ENCODE measurements around the gene FAM98B.
A peak's percentile ranks its signal among the peaks of the same experiment; 100 is the strongest.

The FAM98B gene

DNA sequence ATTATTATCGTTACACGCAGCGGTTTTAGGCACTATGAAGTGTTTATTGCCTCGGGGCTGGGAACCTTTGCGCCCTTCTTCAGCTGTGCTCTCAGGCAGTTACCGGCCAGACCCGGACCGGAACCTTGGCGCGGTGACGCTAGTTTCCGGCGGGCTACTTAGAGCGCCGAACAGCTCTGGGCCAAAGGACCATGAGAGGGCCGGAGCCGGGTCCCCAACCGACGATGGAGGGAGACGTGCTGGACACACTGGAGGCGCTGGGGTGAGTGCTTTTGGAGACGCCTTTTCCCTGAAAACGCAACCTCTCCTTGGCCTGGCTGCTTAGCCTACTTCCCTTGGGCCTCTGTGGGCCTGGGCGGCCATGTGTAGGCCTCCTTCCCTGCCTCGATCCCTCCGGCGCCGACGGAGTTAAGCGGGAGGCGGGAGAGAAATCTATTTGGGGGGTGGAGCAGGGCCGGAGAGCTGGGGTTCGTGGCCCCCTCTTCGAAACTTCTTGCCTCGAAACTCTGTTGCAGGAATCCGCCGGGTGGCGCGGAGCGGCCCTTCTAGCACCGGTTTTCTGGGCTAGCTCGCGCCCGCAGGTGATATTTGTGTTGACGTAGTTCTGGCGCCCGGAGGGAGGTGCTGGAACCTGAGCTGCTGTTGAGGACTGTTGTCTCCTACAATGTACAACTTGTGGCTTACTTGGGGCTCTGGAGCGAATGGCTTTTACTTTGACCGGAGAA lies at the start of gene FAM98B:
FAM98B (plus strand) TSS at position 157 of the 725 bp plus-strand sequence; CDS start at position 192, 35 bp downstream.
- Histone ChIP-seq H3K4me3 (ENCODE audit: low read depth, low read length) (peak within 1 kb of the TSS; percentile 93), H3K79me2 (peaks cover 9% of the 10 kb centered on the region), H3K9me3 (ENCODE audit: control insufficient read depth, low read length) (no peaks in the 10 kb centered on the region), H3K27ac (peak within 1 kb of the TSS; percentile 80), H3K27me3 (ENCODE audit: control insufficient read depth, insufficient read depth, low read length) (no peaks in the 10 kb centered on the region), H3K4me1 (no peaks in the 10 kb centered on the region), H3K4me2 (ENCODE audit: low read length) (peak within 1 kb of the TSS; percentile 78), H2AFZ (peak within 1 kb of the TSS; percentile 71), H3K36me3 (ENCODE audit: control insufficient read depth, insufficient read depth, low read length) (no peaks in the 10 kb centered on the region), H3K9ac (peak within 1 kb of the TSS; percentile 59)
- TF ChIP-seq, protein P1, sequence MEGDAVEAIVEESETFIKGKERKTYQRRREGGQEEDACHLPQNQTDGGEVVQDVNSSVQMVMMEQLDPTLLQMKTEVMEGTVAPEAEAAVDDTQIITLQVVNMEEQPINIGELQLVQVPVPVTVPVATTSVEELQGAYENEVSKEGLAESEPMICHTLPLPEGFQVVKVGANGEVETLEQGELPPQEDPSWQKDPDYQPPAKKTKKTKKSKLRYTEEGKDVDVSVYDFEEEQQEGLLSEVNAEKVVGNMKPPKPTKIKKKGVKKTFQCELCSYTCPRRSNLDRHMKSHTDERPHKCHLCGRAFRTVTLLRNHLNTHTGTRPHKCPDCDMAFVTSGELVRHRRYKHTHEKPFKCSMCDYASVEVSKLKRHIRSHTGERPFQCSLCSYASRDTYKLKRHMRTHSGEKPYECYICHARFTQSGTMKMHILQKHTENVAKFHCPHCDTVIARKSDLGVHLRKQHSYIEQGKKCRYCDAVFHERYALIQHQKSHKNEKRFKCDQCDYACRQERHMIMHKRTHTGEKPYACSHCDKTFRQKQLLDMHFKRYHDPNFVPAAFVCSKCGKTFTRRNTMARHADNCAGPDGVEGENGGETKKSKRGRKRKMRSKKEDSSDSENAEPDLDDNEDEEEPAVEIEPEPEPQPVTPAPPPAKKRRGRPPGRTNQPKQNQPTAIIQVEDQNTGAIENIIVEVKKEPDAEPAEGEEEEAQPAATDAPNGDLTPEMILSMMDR (IDR thresholded peaks at IDR 0.05): no peak

DNA sequence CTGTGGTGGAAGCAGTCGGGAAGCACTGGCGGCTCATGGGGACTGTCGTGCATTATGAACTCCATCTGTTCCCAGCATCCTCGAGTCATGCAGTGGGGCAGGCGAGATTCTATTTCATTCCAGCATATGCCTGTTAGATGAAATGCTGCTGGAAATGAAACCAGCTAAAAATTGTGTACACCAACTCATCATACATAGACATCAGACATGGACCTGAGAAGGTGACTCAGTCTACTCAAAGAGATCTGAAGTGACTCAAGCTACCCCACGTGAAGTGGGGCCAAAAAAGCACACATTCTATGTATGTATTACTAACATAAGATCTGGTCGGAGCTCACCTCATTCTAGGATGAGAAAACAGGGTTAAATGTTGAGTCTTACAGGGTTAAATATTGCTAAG lies 47.5 kb upstream of the FAM98B start:
- Histone ChIP-seq H3K36me3 (ENCODE audit: control insufficient read depth, insufficient read depth, low read length) (no peaks in the 10 kb centered on the region), H3K27me3 (ENCODE audit: control insufficient read depth, insufficient read depth, low read length) (no peaks in the 10 kb centered on the region), H3K4me2 (ENCODE audit: low read length) (no peak overlapping the region), H2AFZ (no peak overlapping the region), H3K27ac (no peak overlapping the region), H3K9me3 (ENCODE audit: control insufficient read depth, low read length) (no peaks in the 10 kb centered on the region), H3K4me3 (ENCODE audit: low read depth, low read length) (no peak overlapping the region), H3K9ac (no peak overlapping the region), H3K4me1 (no peaks in the 10 kb centered on the region), H3K79me2 (no peaks in the 10 kb centered on the region)
- TF ChIP-seq, protein P1 (IDR thresholded peaks at IDR 0.05): no peak

DNA sequence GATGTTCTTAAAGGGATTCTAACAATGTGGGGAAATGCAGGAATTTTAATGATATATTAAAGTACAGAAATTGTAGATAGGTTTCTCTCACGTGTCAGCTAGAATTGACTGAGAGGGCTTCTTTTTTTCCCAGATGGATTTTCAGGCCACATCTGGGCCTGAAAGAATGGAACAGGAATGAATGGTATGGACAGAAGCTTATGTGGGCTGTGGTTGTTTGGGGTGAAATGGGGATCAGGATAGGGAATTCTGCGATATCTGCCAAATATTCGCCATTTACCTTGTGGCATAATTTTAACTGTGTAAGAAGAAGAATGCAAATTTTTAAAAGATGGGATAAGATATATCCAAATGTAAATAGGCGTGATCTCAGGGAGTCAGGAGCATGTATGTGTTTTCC lies 45.4 kb upstream of the FAM98B start:
- Histone ChIP-seq H3K27me3 (ENCODE audit: control insufficient read depth, insufficient read depth, low read length) (no peaks in the 10 kb centered on the region), H3K4me1 (no peaks in the 10 kb centered on the region), H3K4me2 (ENCODE audit: low read length) (no peak overlapping the region), H3K36me3 (ENCODE audit: control insufficient read depth, insufficient read depth, low read length) (no peaks in the 10 kb centered on the region), H3K9me3 (ENCODE audit: control insufficient read depth, low read length) (no peaks in the 10 kb centered on the region), H3K79me2 (no peaks in the 10 kb centered on the region), H2AFZ (no peak overlapping the region), H3K9ac (no peak overlapping the region), H3K4me3 (ENCODE audit: low read depth, low read length) (no peak overlapping the region), H3K27ac (no peak overlapping the region)
- TF ChIP-seq, protein P1 (IDR thresholded peaks at IDR 0.05): no peak

DNA sequence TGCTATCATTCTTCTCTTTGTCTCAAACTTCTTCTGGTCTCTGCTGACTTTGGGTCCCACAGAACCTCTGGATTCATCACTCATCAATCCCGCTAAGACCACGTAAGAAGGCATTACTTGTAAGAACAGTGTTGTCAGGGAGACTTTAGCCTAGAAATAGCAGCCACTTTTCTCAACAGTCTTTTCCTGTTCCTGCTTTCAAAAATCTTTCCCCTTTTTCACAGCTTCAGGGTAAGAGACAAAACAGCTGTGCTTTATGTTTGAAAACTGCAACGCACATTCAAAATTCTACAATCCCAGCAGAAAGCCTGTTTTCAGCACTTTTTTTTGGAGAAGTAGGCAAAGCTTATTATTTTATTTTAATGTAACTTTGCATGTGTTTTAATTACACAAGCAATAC lies 42.0 kb upstream of the FAM98B start:
- Histone ChIP-seq H3K9ac (no peak overlapping the region), H3K27ac (no peak overlapping the region), H3K36me3 (ENCODE audit: control insufficient read depth, insufficient read depth, low read length) (no peaks in the 10 kb centered on the region), H3K27me3 (ENCODE audit: control insufficient read depth, insufficient read depth, low read length) (no peaks in the 10 kb centered on the region), H3K79me2 (no peaks in the 10 kb centered on the region), H2AFZ (no peak overlapping the region), H3K4me3 (ENCODE audit: low read depth, low read length) (no peak overlapping the region), H3K4me2 (ENCODE audit: low read length) (no peak overlapping the region), H3K9me3 (ENCODE audit: control insufficient read depth, low read length) (no peaks in the 10 kb centered on the region), H3K4me1 (no peaks in the 10 kb centered on the region)
- TF ChIP-seq, protein P1 (IDR thresholded peaks at IDR 0.05): no peak

DNA sequence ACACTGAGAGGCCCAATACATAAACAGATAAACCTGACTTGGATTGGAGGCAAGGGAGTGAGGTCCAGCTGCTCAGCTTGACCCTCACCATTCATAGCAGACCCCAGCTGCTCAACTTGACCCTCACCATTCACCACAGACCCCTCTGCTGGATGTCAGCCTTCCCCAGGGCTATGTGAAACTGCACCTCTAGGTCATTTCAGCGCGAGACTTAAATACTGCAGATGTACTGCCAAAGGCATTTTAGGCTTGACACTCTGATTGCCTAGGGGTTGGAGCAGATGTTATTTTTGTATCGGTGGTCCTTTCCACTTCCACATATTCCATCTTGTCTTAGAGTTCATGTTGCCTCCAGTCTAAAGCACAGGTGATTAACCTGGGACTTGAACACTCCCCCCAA lies 41.5 kb upstream of the FAM98B start:
- Histone ChIP-seq H3K4me2 (ENCODE audit: low read length) (no peak overlapping the region), H3K27ac (no peak overlapping the region), H3K36me3 (ENCODE audit: control insufficient read depth, insufficient read depth, low read length) (no peaks in the 10 kb centered on the region), H3K4me3 (ENCODE audit: low read depth, low read length) (no peak overlapping the region), H2AFZ (no peak overlapping the region), H3K9me3 (ENCODE audit: control insufficient read depth, low read length) (no peaks in the 10 kb centered on the region), H3K79me2 (no peaks in the 10 kb centered on the region), H3K9ac (no peak overlapping the region), H3K4me1 (no peaks in the 10 kb centered on the region), H3K27me3 (ENCODE audit: control insufficient read depth, insufficient read depth, low read length) (no peaks in the 10 kb centered on the region)
- TF ChIP-seq, protein P1 (IDR thresholded peaks at IDR 0.05): no peak
